Motor neuron (in vitro differentiated cells): Measurements from ENCODE around the gene THADA. TPM values are rescaled to one million over a fixed set of nuclear protein-coding genes. Genes with fewer than 3 reads are reported as not detected.

ENCODE experiments used
- ATAC-seq, 8 experiments: fragments of 200-7000 bp; cut with Tn5 transposase; replicated peaks in 6 of 8; 2 replicates each; pipeline ENCODE4 v1.8.0; 2021; ENCODE audit warnings: mild to moderate bottlenecking in 8 of 8, moderate library complexity in 8 of 8
- H3K27ac ChIP-seq, 2 donors: fragments of 250-450 bp; sonication (Bioruptor Pico); 2 replicates each; pipeline ENCODE4 v1.9.0; 2021; ENCODE audit warnings: antibody characterized with exemption in 2 of 2, mild to moderate bottlenecking in 2 of 2, moderate library complexity in 1 of 2
- H3K4me1 ChIP-seq, 2 donors: fragments of 250-450 bp; sonication (Bioruptor Pico); replicated peaks in 1 of 2; 2 replicates each; pipeline ENCODE4 v1.6.1; 2021; ENCODE audit warnings: antibody characterized with exemption in 2 of 2, mild to moderate bottlenecking in 2 of 2, moderate library complexity in 1 of 2
- H3K4me3 ChIP-seq, 5 donors: fragments of 250-450 bp; sonication (Bioruptor Pico); 2 replicates each; pipeline ENCODE4 v1.9.0; 2021; ENCODE audit warnings: antibody characterized with exemption in 5 of 5, mild to moderate bottlenecking in 5 of 5, moderate library complexity in 4 of 5
- WGBS, 10 experiments: fragments of 450-650 bp; shearing (Covaris generic); methylation state at CpG; one replicate each; pipeline ENCODE4 v1.0.0; 2022; 5-methylcytosine and 5-hydroxymethylcytosine counted together
- in situ Hi-C, 9 experiments: fragments of 400-800 bp; cut with MboI; loops; one replicate each; pipeline ENCODE4 v1.15.0; 2021; ENCODE audit warnings: low sequenced_read_pairs in 9 of 9, low pct_unique_long_range_greater_than_20kb in 2 of 9; ENCODE audit not compliant: unreplicated experiment in 9 of 9
- total RNA-seq, 8 experiments: library from RNA; unstranded; fragments of 300-600 nt; gene quantifications; 2 replicates each; pipeline versions ENCODE4 v1.2.3 to v1.2.4, GENCODE V29; 2022

THADA gene
- total RNA-seq, 8 experiments from 2014 or later = 10.4 to 33.6 (median 15.9) TPM

DNA sequence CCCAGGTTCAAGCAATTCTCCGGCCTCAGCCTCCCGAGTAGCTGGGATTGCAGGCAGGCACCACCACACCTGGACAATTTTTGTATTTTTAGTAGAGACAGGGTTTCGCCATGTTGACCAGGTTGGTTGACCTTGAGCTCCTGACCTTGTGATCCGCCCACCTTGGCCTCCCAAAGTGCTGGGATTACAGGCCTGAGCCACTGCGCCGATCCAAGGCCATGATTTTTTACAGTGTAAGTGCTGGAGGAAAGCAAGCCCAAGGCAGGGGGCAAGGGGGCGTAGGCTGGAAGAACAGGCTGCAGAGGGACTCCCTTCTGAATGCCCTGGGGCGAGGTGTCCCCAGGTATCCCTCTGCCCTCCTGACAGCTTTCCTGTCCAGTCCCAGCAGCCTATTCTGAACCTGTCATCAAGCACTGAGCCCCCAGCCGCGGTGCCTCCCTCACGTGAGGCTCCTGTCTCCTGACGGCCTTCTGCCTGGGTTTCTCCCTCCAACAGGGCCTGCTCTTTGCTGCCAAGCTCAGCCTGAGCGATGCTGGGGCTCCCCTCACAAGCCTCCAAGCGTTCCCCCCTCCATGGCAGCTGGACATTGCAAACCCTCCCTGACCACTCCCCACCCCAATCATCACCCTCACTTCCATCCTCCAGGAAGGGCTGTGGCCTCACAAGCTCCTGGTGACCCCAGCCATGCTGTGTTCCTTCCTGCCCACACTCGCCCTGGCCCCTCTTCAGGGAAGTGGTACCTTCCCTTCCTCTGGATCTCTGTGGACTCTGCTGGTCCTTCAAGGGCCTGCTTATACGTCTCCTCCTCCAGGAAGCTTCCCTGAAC is 407.1 kb downstream of the THADA start:
- in situ Hi-C loops = no loop called here
- 83 to 100% (median 99%) methylated on average over 1 to 8 of the region's 16 CpGs; no CpG with 5 or more reads in 4 of the 10 experiments for WGBS, 10 experiments
- no peak overlapping the region for H3K4me3 ChIP-seq
- no peak overlapping the region for H3K27ac ChIP-seq
- peaks cover 9 to 14% of the 10 kb centered on the region in 2 donors for H3K4me1 ChIP-seq
- no peak for ATAC-seq

- H3K27ac ChIP-seq = peak overlapping the region in 1 of 2 donors; percentile 16
- ATAC-seq = peak in 4 of 8 experiments; percentile 47 to 82 (median 74)
- H3K4me3 ChIP-seq = no peak overlapping the region
- H3K4me1 ChIP-seq = peaks cover 9 to 16% of the 10 kb centered on the region in 2 donors
- no CpG with 5 or more reads among the region's 12 CpGs for WGBS, 10 experiments
- in situ Hi-C loops = no loop called here
Observed at GRCh38 chr2:43186679-43187374, 409.0 kb downstream of the THADA start.

DNA sequence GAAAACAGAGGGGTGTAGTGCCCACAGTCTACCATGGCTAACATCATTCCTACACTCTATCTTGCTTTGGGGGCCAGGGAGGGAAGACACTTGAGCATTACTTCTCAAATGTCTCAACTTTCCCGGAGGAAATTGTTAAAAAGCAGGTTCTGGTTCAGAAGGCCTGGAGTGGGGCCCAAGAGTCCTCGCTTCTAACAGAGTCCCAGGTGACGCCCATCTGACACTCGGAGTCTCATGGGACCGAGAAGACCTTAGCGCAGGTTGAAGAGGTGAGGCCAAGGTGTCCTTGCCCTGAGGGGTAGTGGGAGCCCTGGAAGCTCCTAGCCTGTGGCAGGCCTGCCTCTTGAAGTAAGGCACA is 409.5 kb downstream of the THADA start:
- Histone ChIP-seq H3K4me3 (no peak overlapping the region), H3K4me1 (peaks cover 9 to 16% of the 10 kb centered on the region in 2 donors), H3K27ac (no peak overlapping the region)
- no peak for ATAC-seq
- WGBS, 10 experiments = 74 to 100% (median 91%) methylated on average over 1 to 5 of the region's 6 CpGs; no CpG with 5 or more reads in 4 of the 10 experiments
- in situ Hi-C loops = no loop called here

DNA sequence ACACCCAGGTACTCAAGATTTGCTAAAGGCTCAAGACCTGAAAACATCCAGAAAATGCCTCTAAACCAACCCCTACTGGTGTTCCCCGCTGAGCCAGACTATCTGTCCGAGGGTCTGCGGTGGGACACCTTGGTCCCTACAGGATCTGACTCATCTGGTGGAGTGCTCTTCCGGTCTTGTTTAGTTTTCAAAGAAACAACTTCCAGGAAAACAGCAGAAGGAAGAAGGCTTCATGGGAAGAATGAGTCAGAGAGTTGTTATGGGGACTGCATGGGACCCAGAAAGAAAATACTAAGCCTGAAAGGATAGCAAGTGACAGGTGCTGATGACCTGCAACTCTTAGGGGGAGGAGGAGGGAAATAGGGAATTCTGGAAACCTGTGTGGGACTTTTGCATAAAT is 410.7 kb downstream of the THADA start:
- ATAC-seq = no peak
- WGBS, 10 experiments = 80 to 100% (median 98%) methylated on average over 1 to 3 of the region's 4 CpGs; no CpG with 5 or more reads in 4 of the 10 experiments
- Histone ChIP-seq H3K4me3 (no peak overlapping the region), H3K27ac (no peak overlapping the region), H3K4me1 (peaks cover 9 to 16% of the 10 kb centered on the region in 2 donors)
- in situ Hi-C loops = no loop called here

DNA sequence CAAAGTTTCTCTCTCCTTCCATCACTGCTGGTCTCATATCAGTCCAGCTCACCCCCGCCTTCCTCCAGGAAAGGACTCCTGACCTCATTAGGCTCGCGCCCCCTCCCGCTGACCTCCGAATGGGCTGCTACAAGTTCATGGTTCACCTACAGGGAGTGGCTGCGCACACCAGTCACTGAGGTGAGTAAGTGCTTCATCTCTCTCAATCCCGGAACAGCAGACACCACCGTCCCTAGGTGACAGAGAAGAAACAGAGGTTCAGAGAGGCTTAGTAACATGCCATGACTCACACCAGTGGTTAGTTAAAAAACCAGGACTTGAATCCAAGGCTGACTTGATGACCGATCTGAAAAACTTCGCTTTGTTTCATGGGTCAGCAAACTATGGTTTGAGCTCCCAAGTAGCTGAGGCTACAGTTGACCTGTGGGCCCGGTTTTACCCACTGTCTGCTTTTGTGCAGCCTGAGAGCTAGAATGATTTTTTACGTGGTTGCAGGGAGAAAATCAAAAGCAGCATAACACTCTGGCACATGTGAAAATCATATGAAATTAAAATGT is 411.4 kb downstream of the THADA start:
- no peak for ATAC-seq
- 39 to 100% (median 80%) methylated on average over 1 to 9 of the region's 12 CpGs for WGBS, 10 experiments
- in situ Hi-C loops = no loop called here

GRCh38 chr2:43183743-43184142 is 412.1 kb downstream of the THADA start:
- WGBS, 10 experiments = 40 to 60% (median 49%) methylated on average over 1 to 2 of the region's 5 CpGs; no CpG with 5 or more reads in 7 of the 10 experiments
- peak in 2 of 8 experiments; percentile 26 to 35 for ATAC-seq

More for the DNA sequence above, 411.4 kb downstream of the THADA start:
- peaks cover 12 to 19% of the 10 kb centered on the region in 2 donors for H3K4me1 ChIP-seq
- H3K27ac ChIP-seq = no peak overlapping the region
- H3K4me3 ChIP-seq = no peak overlapping the region

GRCh38 chr2:43180897-43181296 is 414.9 kb downstream of the THADA start:
- in situ Hi-C loops = no loop called here
- peak in 2 of 8 experiments; percentile 54 to 57 for ATAC-seq
- H3K27ac ChIP-seq = no peak overlapping the region
- H3K4me1 ChIP-seq = peaks cover 15 to 20% of the 10 kb centered on the region in 2 donors
- WGBS, 10 experiments = 37 to 100% (median 96%) methylated on average over 1 to 7 of the region's 8 CpGs; no CpG with 5 or more reads in 2 of the 10 experiments
- no peak overlapping the region for H3K4me3 ChIP-seq

More at GRCh38 chr2:43183743-43184142, 412.1 kb downstream of the THADA start:
- peaks cover 17 to 26% of the 10 kb centered on the region in 2 donors for H3K4me1 ChIP-seq
- no peak overlapping the region for H3K4me3 ChIP-seq
- no peak overlapping the region for H3K27ac ChIP-seq
- in situ Hi-C loops = no loop called here

Other genes starting within 250 kb of the THADA start
- gene PLEKHH2, start 41.2 kb upstream of the THADA start, total RNA-seq = 10 to 100 TPM in 1 of 8 experiments, 1 to 10 TPM in 7; 1.0 to 57.4 (median 2.8) TPM
- 1 to 10 TPM in 3 of 8 experiments, under 1 TPM in 3, not detected in 2; 0.23 to 4.3 (median 0.91) TPM for gene C1GALT1C1L, start 80.4 kb upstream of the THADA start, total RNA-seq
- 10 to 100 TPM; 20.3 to 56.0 (median 32.4) TPM for gene DYNC2LI1, start 178.0 kb upstream of the THADA start, total RNA-seq
- gene ABCG5, start 242.8 kb upstream of the THADA start, total RNA-seq = under 1 TPM; 0.05 to 0.43 (median 0.19) TPM
- gene ABCG8, start 242.9 kb upstream of the THADA start, total RNA-seq = under 1 TPM; 0.11 to 0.94 (median 0.19) TPM